ENCODE results near the gene NEO1. TPM values are rescaled to one million over a fixed set of nuclear protein-coding genes. Genes with fewer than 3 reads are reported as not detected.

Gene NEO1
- total RNA-seq, 1 donor from 2014 or later: 24.9 TPM

DNA sequence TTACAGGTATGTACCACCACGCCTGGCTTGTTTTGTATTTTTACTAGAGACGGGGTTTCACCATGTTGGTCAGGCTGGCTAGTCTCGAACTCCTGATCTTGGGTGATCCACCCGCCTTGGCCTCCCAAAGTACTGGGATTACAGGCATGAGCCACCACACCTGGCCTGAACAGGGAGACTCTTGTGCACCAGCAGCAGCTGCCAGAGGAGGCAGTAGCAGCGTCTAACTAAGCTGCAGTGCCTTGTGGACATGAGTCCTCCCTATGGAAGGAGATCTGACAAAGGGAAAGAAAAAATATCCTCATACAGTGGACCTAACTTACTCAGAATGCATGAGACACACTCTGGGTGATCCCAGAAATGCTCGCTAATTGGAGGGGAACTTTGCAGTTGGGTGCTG lies 36.8 kb upstream of the NEO1 start:
- no peak for DNase-seq (ENCODE audit: extremely low spot score, unreplicated experiment)
- Mint-ChIP-seq H3K27me3 (ENCODE audit: unreplicated experiment) (peaks cover 21% of the 10 kb centered on the region), H3K4me1 (ENCODE audit: unreplicated experiment) (no peaks in the 10 kb centered on the region), H3K4me3 (ENCODE audit: unreplicated experiment) (no peak overlapping the region), H3K36me3 (ENCODE audit: unreplicated experiment) (no peaks in the 10 kb centered on the region), H3K27ac (ENCODE audit: unreplicated experiment) (no peak overlapping the region), H3K9me3 (ENCODE audit: unreplicated experiment) (no peaks in the 10 kb centered on the region)
- TF ChIP-seq, protein P1, sequence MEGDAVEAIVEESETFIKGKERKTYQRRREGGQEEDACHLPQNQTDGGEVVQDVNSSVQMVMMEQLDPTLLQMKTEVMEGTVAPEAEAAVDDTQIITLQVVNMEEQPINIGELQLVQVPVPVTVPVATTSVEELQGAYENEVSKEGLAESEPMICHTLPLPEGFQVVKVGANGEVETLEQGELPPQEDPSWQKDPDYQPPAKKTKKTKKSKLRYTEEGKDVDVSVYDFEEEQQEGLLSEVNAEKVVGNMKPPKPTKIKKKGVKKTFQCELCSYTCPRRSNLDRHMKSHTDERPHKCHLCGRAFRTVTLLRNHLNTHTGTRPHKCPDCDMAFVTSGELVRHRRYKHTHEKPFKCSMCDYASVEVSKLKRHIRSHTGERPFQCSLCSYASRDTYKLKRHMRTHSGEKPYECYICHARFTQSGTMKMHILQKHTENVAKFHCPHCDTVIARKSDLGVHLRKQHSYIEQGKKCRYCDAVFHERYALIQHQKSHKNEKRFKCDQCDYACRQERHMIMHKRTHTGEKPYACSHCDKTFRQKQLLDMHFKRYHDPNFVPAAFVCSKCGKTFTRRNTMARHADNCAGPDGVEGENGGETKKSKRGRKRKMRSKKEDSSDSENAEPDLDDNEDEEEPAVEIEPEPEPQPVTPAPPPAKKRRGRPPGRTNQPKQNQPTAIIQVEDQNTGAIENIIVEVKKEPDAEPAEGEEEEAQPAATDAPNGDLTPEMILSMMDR (IDR thresholded peaks at IDR 0.05): no peak

DNA sequence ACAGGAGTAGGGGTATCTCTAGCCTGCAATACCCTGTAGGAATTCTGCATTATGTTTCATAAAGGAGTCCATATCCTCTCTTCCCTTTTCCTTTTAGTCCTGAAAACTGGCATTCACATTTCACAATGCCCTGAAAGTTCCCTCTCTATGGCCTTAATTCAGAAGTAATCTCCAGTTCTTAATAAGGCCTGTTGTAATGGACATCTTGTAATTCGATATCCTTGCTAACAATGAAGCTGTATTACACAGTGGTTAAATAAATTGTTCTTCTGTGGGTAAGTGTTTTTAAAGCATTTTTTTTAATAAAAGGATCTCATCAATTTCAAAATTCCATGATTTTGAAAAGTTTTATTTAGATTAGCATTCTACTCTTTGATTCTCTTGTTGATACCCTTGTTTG lies 34.3 kb upstream of the NEO1 start:
- H3K9me3 Mint-ChIP-seq (ENCODE audit: unreplicated experiment): no peaks in the 10 kb centered on the region
- H3K36me3 Mint-ChIP-seq (ENCODE audit: unreplicated experiment): no peaks in the 10 kb centered on the region
- TF ChIP-seq, protein P1 (IDR thresholded peaks at IDR 0.05): no peak
- H3K4me3 Mint-ChIP-seq (ENCODE audit: unreplicated experiment): no peak overlapping the region
- H3K27ac Mint-ChIP-seq (ENCODE audit: unreplicated experiment): no peak overlapping the region
- peaks cover 43% of the 10 kb centered on the region for H3K27me3 Mint-ChIP-seq (ENCODE audit: unreplicated experiment)
- no peak for DNase-seq (ENCODE audit: extremely low spot score, unreplicated experiment)
- no peaks in the 10 kb centered on the region for H3K4me1 Mint-ChIP-seq (ENCODE audit: unreplicated experiment)

DNA sequence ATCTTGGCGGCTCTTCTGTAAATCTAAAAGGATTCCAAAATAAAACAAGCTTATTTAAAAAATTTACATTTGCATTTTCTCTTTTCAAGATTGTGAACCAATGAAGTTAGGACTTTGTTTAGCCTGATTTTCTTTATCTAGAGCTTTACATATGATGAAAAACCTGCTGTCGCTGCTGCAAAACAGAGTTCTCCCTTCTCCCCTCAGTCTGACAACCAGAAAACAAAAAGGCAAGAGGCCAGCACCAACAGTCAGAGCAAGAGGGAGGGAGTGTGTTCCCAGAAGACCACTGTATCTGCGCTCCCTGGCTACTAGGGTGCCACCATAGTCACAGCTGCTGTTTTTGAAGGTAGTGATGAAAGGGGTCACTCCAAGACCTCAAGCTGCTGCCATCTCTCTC lies 33.1 kb upstream of the NEO1 start:
- no peak for DNase-seq (ENCODE audit: extremely low spot score, unreplicated experiment)
- TF ChIP-seq, protein P1 (IDR thresholded peaks at IDR 0.05): no peak
- H3K4me1 Mint-ChIP-seq (ENCODE audit: unreplicated experiment): no peaks in the 10 kb centered on the region
- no peak overlapping the region for H3K27ac Mint-ChIP-seq (ENCODE audit: unreplicated experiment)
- H3K4me3 Mint-ChIP-seq (ENCODE audit: unreplicated experiment): no peak overlapping the region
- peaks cover 40% of the 10 kb centered on the region for H3K27me3 Mint-ChIP-seq (ENCODE audit: unreplicated experiment)
- H3K9me3 Mint-ChIP-seq (ENCODE audit: unreplicated experiment): no peaks in the 10 kb centered on the region
- no peaks in the 10 kb centered on the region for H3K36me3 Mint-ChIP-seq (ENCODE audit: unreplicated experiment)

DNA sequence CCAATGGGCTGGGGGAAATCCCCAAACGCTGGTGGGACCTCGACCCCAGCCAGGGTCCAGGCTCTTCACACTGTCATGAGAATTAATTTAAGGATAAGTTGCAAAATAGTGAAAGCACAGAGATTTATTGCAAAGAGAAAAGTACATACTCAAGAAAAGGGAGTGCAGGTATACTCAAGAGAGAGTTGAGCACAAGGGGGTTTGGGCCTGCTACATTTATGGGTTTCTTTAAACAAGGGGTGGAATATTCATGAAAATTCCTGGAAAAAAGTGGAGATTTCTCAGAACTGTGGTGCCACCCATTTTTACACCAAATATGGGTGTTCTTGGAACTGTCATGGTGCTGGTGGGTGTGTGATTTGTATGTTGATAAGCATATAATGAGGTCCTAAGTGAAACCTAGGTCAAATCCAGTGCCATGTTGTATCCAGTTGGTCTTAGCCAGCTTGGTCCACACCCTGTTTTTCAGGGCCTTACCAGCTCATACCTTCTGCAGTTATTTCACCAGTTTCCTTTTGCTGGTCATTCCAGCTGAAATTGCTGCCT lies 32.6 kb upstream of the NEO1 start:
- H3K36me3 Mint-ChIP-seq (ENCODE audit: unreplicated experiment): no peaks in the 10 kb centered on the region
- H3K4me1 Mint-ChIP-seq (ENCODE audit: unreplicated experiment): no peaks in the 10 kb centered on the region
- peaks cover 40% of the 10 kb centered on the region for H3K27me3 Mint-ChIP-seq (ENCODE audit: unreplicated experiment)
- TF ChIP-seq, protein P1 (IDR thresholded peaks at IDR 0.05): no peak
- no peaks in the 10 kb centered on the region for H3K9me3 Mint-ChIP-seq (ENCODE audit: unreplicated experiment)
- H3K27ac Mint-ChIP-seq (ENCODE audit: unreplicated experiment): no peak overlapping the region
- no peak overlapping the region for H3K4me3 Mint-ChIP-seq (ENCODE audit: unreplicated experiment)
- no peak for DNase-seq (ENCODE audit: extremely low spot score, unreplicated experiment)

DNA sequence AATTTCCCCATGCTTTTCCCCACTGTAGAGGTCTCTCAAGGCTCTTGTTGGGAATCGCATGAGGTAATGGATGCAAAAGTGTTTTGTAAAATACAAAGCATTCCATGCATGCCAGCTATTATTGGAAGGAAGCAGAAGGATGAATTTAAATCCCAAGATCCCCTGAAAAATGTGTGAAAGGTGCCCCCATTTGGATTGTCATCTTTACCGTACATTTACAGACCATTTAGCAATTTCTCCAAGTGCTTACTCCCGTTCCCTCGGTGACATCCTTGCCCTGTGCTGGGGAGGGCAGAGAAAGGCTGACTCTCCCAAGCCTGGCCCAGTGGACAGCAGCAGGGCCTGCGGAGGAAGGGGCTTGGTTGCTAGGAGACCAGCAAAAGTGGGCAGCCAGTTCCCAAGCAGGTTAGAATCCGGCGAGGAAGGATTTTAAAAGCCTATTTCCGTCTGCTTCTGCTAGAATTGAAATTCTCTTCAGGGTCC lies 31.1 kb upstream of the NEO1 start:
- Mint-ChIP-seq H3K9me3 (ENCODE audit: unreplicated experiment) (no peaks in the 10 kb centered on the region), H3K27me3 (ENCODE audit: unreplicated experiment) (peaks cover 40% of the 10 kb centered on the region), H3K27ac (ENCODE audit: unreplicated experiment) (no peak overlapping the region), H3K4me3 (ENCODE audit: unreplicated experiment) (no peak overlapping the region), H3K4me1 (ENCODE audit: unreplicated experiment) (no peaks in the 10 kb centered on the region), H3K36me3 (ENCODE audit: unreplicated experiment) (no peaks in the 10 kb centered on the region)
- DNase-seq (ENCODE audit: extremely low spot score, unreplicated experiment): no peak
- TF ChIP-seq, protein P1 (IDR thresholded peaks at IDR 0.05): no peak
